OCI-LY7 (cell line): ENCODE measurements around the gene OR11A1. TPM values are rescaled to one million over a fixed set of nuclear protein-coding genes. Genes with fewer than 3 reads are reported as not detected.

Experiments used
- BruUV-seq: library from RNA; stranded (reverse); fragments of 400-500 nt; replicated peaks from 2 replicates; lab custom pipeline; 2021; lab: Mats Ljungman, UMichigan
- CTCF ChIA-PET: fragments of 300-600 bp; sonication (Branson Sonifier 250); formaldehyde crosslinking; loops from one replicate; lab custom pipeline; 2022; ENCODE audit warnings: antibody characterized with exemption; ENCODE audit not compliant: unreplicated experiment; lab: Charles Lee
- POLR2A ChIA-PET: fragments of 300-600 bp; sonication (Branson Sonifier 250); formaldehyde crosslinking; loops from one replicate; lab custom pipeline; 2022; ENCODE audit warnings: antibody characterized with exemption; lab: Charles Lee
- DNase-seq: peaks from one replicate; pipeline ENCODE4 v3.0.0-alpha.2; 2015; ENCODE audit warnings: low spot score
- H2AFZ ChIP-seq: fragments of 200-600 bp; sonication (generic), shearing (Covaris generic); 2 replicates; pipeline ENCODE4 v1.6.1; 2014; ENCODE audit warnings: mild to moderate bottlenecking, antibody characterized with exemption, low read length, moderate library complexity
- H3K27ac ChIP-seq: fragments of 200-600 bp; sonication (generic); 2 replicates; pipeline ENCODE4 v1.5.1; 2014; ENCODE audit warnings: mixed run types, low read depth, mild to moderate bottlenecking, moderate library complexity, low read length, inconsistent platforms; ENCODE audit not compliant: poor library complexity, severe bottlenecking
- H3K36me3 ChIP-seq: fragments of 200-600 bp; sonication (generic); 2 replicates; pipeline ENCODE4 v1.6.1; 2014; ENCODE audit warnings: mild to moderate bottlenecking, antibody characterized with exemption, low read length, moderate library complexity, mixed read lengths; ENCODE audit not compliant: insufficient read depth
- H3K4me1 ChIP-seq: fragments of 200-600 bp; sonication (generic); 2 replicates; pipeline ENCODE4 v1.5.1; 2014; ENCODE audit warnings: mild to moderate bottlenecking, low read length; ENCODE audit not compliant: insufficient read depth, poor library complexity, severe bottlenecking
- H3K4me2 ChIP-seq: fragments of 200-600 bp; sonication (generic); 2 replicates; pipeline ENCODE4 v1.6.1; 2014; ENCODE audit warnings: mild to moderate bottlenecking, low read length
- H3K4me3 ChIP-seq: fragments of 200-600 bp; sonication (generic); 2 replicates; pipeline ENCODE4 v1.5.1; 2014; ENCODE audit warnings: mild to moderate bottlenecking, low read depth, low read length; ENCODE audit not compliant: poor library complexity, severe bottlenecking
- H3K79me2 ChIP-seq: fragments of 200-600 bp; sonication (generic); 2 replicates; pipeline ENCODE4 v1.6.1; 2016; ENCODE audit warnings: low read depth, mild to moderate bottlenecking, low read length, moderate library complexity, mixed read lengths; ENCODE audit not compliant: insufficient read depth
- H3K9me2 ChIP-seq: fragments of 200-600 bp; sonication (generic); 2 replicates; pipeline ENCODE4 v1.6.1; 2016; ENCODE audit warnings: mild to moderate bottlenecking, low read length, mixed read lengths; ENCODE audit not compliant: insufficient read depth
- H3K9me3 ChIP-seq: fragments of 200-600 bp; sonication (generic); 2 replicates; pipeline ENCODE4 v1.6.1; 2014; ENCODE audit warnings: mild to moderate bottlenecking, mixed run types, low read length, mixed read lengths
- H4K20me1 ChIP-seq: fragments of 200-600 bp; sonication (generic); 2 replicates; pipeline ENCODE4 v1.6.1; 2014; ENCODE audit warnings: mild to moderate bottlenecking, antibody characterized with exemption, low read length, moderate library complexity, mixed read lengths; ENCODE audit not compliant: insufficient read depth
- CTCF ChIP-seq: fragments of 200-600 bp; sonication (generic); conservative IDR thresholded peaks from 2 replicates; pipeline ENCODE4 v1.5.1; 2014; ENCODE audit warnings: mild to moderate bottlenecking, antibody characterized with exemption, low read length, moderate library complexity, mixed read lengths
- EZH2phosphoT487 ChIP-seq: fragments of 200-600 bp; sonication (generic); IDR thresholded peaks from 2 replicates; pipeline ENCODE4 v1.6.1; 2018; ENCODE audit warnings: low read depth, borderline replicate concordance, mild to moderate bottlenecking, mixed run types, antibody characterized with exemption, low read length, moderate library complexity, mixed read lengths
- intact Hi-C: fragments of 100-400 bp; cut with micrococcal nuclease; formaldehyde crosslinking; loops from one replicate; pipeline ENCODE4 v1.10.0; 2022; ENCODE audit not compliant: unreplicated experiment
- total RNA-seq, 2 experiments: library from RNA; depleted of rRNA in 1 of 2; stranded (reverse); fragments of >200 nt in 1 of 2; shearing (Covaris generic) in 1 of 2; gene quantifications; 2 replicates each; pipeline ENCODE4 v1.2.3, GENCODE V29; 2014 to 2022

The OR11A1 gene
- total RNA-seq, 2 experiments from 2014 or later: not detected

- BruUV-seq: no TSS peak
- CTCF ChIA-PET: no interaction called here
Measured at GRCh38 chr6:29494131-29494530, 37.3 kb upstream of the OR11A1 start.

GRCh38 chr6:29493261-29493660, 36.4 kb upstream of the OR11A1 start:
- no peak overlapping the region for H3K27ac ChIP-seq
- H3K36me3 ChIP-seq: no peaks in the 10 kb centered on the region
- no peak overlapping the region for H3K4me3 ChIP-seq
- no peak for TF ChIP-seq CTCF
- no peak for TF ChIP-seq EZH2phosphoT487
- no peaks in the 10 kb centered on the region for H3K9me3 ChIP-seq
- no peak overlapping the region for H2AFZ ChIP-seq
- no peak overlapping the region for H3K4me2 ChIP-seq
- no TSS peak for BruUV-seq
- DNase-seq: no peak
- intact Hi-C loops: no loop called here
- CTCF ChIA-PET: no interaction called here
- no peaks in the 10 kb centered on the region for H4K20me1 ChIP-seq
- no peaks in the 10 kb centered on the region for H3K9me2 ChIP-seq
- H3K79me2 ChIP-seq: no peaks in the 10 kb centered on the region
- POLR2A ChIA-PET: no interaction called here
- no peaks in the 10 kb centered on the region for H3K4me1 ChIP-seq

More at GRCh38 chr6:29494131-29494530, 37.3 kb upstream of the OR11A1 start:
- H3K36me3 ChIP-seq: no peaks in the 10 kb centered on the region
- intact Hi-C loops: no loop called here
- no peaks in the 10 kb centered on the region for H3K9me2 ChIP-seq
- H3K4me2 ChIP-seq: no peak overlapping the region
- H2AFZ ChIP-seq: no peak overlapping the region
- no peaks in the 10 kb centered on the region for H3K79me2 ChIP-seq
- H4K20me1 ChIP-seq: no peaks in the 10 kb centered on the region
- H3K4me1 ChIP-seq: no peaks in the 10 kb centered on the region
- POLR2A ChIA-PET: no interaction called here
- TF ChIP-seq CTCF (no peak), EZH2phosphoT487 (no peak)
- no peak overlapping the region for H3K27ac ChIP-seq
- DNase-seq: no peak
- no peak overlapping the region for H3K4me3 ChIP-seq
- H3K9me3 ChIP-seq: no peaks in the 10 kb centered on the region

GRCh38 chr6:29491574-29491973, 34.7 kb upstream of the OR11A1 start:
- intact Hi-C loops: no loop called here
- Histone ChIP-seq H3K4me2 (no peak overlapping the region), H3K4me3 (no peak overlapping the region), H4K20me1 (no peaks in the 10 kb centered on the region), H2AFZ (no peak overlapping the region), H3K27ac (no peak overlapping the region), H3K9me3 (no peaks in the 10 kb centered on the region), H3K79me2 (no peaks in the 10 kb centered on the region), H3K4me1 (no peaks in the 10 kb centered on the region), H3K36me3 (no peaks in the 10 kb centered on the region), H3K9me2 (no peaks in the 10 kb centered on the region)
- ChIA-PET CTCF (no interaction called here), POLR2A (interaction anchor here (0.5 kb wide), 1 partner anchor 66 kb away, joined by 3 read pairs; no protein-coding TSS in a partner anchor)
- no peak for TF ChIP-seq EZH2phosphoT487
- no peak for TF ChIP-seq CTCF
- DNase-seq: no peak
- BruUV-seq: no TSS peak
